ENCODE measurements around the gene EGF. TPM values are rescaled to one million over a fixed set of nuclear protein-coding genes. Genes with fewer than 3 reads are reported as not detected.

EGF gene
- polyA plus RNA-seq, 3 donors: 3.0 to 3.9 (median 3.8) TPM

DNA sequence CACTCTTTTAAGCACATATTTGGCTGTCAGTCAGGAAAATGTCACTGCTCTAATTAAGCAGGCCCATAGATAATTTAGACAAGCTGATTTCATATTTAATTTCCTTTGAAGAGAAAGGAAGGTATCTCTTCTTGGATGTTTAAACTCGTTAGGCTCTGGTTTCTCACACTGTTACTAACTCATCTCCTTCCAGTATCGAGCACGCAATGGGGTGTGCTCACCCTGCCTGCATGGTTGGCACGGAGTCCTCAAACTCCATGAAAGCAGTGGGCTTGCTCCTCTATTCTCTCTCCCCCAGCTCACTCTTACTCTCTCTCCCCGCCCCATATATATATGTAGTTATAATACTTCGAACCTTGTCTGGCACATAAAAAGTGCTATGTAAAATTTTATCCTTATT lies 76.9 kb downstream of the EGF start:
- DNase-seq (ENCODE audit: low read depth in 3 of 3, low spot score in 2 of 3): no peak

DNA sequence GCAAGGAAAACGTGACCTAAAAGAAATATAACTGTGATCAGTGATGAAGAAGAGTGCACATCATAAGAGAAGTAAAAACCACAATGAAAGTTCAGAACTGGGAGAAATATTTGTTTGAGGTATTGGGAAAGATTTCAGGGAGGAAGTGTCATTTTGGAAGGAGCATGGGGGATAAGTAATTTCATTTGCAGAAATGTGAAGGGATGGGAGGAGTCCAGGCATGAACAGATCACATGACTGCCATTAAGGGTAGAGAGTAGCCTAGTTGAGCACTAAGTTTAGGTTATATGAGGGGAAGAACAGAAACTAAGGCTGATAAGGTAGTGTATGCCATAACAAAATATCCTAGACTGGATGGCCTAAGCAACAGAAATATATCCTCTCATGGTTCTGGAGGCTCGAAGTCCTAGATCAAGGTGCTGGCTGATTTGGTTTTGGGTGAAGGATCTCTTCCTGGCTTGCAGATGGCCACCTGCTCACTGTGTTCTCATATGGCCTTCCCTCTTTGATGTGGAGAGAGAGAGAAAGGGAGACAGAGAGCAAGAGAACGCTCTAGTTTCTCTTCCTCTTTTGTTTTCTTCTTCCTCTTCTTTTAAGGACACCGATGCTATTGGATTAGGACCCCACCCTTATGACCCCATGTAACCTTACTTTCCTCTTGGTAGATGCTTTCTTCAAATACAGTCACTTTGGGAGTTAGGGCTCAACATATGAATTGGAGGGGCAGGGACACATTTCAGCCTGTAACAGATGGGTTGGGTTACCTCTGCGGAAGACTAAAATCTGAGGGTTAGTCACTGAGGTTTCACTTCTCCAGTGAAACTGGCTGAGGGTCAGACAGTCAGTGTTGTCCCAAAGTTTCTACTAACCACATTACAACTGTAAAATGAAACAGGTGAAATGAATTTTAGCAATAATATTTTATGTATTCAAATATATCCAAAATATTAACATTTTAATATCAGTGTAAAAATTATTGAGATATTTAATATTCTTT lies 77.9 kb downstream of the EGF start:
- no peak for DNase-seq (ENCODE audit: low read depth in 3 of 3, low spot score in 2 of 3)

- DNase-seq (ENCODE audit: low read depth in 3 of 3, low spot score in 2 of 3): no peak
Observed at GRCh38 chr4:109993116-109993515, 80.4 kb downstream of the EGF start.

GRCh38 chr4:109994415-109994827 lies 81.7 kb downstream of the EGF start:
- no peak for DNase-seq (ENCODE audit: low read depth in 3 of 3, low spot score in 2 of 3)

GRCh38 chr4:109996526-109996925 lies 83.8 kb downstream of the EGF start:
- DNase-seq (ENCODE audit: low read depth in 3 of 3, low spot score in 2 of 3): no peak

DNA sequence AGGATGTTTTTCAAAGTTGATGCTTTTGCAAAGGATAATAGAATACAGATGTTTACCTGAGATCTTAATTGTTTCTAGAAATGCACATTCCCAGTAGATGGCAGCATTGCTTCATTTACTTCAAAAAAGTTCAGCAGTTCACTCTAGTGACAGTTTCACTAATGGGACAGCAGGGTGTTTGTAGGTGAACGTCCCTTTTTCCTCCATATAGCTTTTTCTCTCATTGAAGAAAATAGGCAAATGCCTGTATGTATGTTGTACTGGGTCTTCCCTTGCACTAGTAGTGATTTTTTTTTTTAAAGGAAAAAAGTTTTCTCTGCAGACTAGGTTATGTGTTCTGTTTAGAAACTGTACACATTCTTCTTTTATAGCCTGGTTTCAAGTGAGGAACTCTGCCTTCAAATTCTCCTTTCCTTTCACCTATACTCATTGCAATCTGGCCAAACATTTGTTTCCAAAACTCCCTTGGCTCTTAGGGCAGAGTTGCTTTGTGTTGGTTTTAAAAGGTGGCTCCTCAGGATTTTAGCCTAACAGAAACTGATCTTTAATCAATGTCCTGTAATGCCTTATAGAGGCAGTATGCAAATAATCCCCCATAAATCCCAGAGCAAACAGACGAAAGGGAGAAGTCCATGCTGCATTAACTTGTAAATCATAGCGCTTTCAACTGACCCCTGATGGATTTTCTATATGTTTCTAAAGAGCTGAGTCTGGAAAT lies 86.3 kb downstream of the EGF start:
- no peak for DNase-seq (ENCODE audit: low read depth in 3 of 3, low spot score in 2 of 3)

GRCh38 chr4:109999585-109999912 lies 86.9 kb downstream of the EGF start:
- DNase-seq (ENCODE audit: low read depth in 3 of 3, low spot score in 2 of 3): no peak

GRCh38 chr4:110002326-110002725 lies 89.6 kb downstream of the EGF start:
- no peak for DNase-seq (ENCODE audit: low read depth in 3 of 3, low spot score in 2 of 3)

DNA sequence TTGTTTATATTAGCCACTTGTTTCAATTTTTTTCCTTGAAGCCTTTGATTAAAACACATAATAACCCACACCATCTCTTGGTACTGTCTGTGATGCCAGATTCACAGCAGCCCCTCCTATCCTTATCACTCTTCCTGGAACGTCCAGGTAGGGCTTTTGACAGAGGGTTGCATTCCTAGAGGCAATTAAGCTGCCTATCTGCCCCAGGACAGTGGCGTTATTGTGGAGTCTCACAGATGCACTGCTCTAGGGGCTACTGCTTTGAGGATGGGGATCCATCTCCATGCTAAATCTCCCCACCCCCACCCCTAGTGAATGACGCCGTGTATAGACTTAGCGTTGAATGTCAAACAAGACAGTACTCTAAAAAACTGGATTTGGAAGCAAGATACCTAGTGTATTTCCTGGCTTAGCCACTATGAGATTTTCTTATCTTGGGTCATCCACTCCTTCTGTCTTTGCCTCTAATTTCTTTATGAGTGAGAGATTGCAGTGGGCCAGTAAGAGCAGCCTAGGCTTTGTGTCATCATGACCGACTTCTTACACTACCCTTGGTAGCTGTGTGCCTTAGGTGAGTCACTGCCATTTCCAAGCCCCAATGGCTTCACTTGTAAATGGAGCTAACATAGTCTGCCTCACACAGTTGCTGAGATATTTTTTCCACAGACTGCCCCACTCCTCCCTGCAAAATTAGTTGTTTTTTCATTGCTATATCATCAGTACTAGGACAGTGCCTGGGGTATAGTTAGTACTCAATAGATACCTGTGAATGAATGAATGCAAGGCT lies 90.9 kb downstream of the EGF start:
- DNase-seq (ENCODE audit: low read depth in 3 of 3, low spot score in 2 of 3): no peak

GRCh38 chr4:110004556-110004955 lies 91.9 kb downstream of the EGF start:
- DNase-seq (ENCODE audit: low read depth in 3 of 3, low spot score in 2 of 3): no peak

GRCh38 chr4:110005461-110006056 lies 92.9 kb downstream of the EGF start:
- DNase-seq (ENCODE audit: low read depth in 3 of 3, low spot score in 2 of 3): no peak

DNA sequence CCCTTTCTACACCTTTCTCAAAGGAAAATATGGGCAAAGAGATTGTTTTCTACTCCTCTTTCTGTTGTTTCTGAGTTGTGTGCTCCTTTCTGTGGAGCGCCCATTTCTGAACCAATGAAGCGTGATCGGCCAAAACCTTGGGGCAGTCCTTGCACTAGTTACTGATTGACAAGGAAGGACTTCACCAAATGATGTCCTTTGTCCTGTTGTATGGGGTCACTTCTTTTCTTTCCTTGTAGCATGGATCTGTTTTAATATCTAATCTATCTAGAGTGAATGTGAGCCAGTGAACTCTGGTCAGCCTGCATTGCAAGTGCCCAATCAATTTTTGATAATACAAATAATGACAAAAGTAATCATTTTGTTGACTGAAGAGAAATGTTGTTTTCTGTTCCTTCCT lies 94.5 kb downstream of the EGF start:
- DNase-seq (ENCODE audit: low read depth in 3 of 3, low spot score in 2 of 3): no peak

GRCh38 chr4:110008540-110008939 lies 95.9 kb downstream of the EGF start:
- DNase-seq (ENCODE audit: low read depth in 3 of 3, low spot score in 2 of 3): no peak

GRCh38 chr4:110009550-110009949 lies 96.9 kb downstream of the EGF start:
- DNase-seq (ENCODE audit: low read depth in 3 of 3, low spot score in 2 of 3): no peak

- DNase-seq (ENCODE audit: low read depth in 3 of 3, low spot score in 2 of 3): no peak
Observed at GRCh38 chr4:110010797-110011196, 98.1 kb downstream of the EGF start.

GRCh38 chr4:110012917-110013316 lies 100.2 kb downstream of the EGF start:
- DNase-seq (ENCODE audit: low read depth in 3 of 3, low spot score in 2 of 3): no peak

GRCh38 chr4:110014233-110014632 lies 101.5 kb downstream of the EGF start:
- DNase-seq (ENCODE audit: low read depth in 3 of 3, low spot score in 2 of 3): no peak

DNA sequence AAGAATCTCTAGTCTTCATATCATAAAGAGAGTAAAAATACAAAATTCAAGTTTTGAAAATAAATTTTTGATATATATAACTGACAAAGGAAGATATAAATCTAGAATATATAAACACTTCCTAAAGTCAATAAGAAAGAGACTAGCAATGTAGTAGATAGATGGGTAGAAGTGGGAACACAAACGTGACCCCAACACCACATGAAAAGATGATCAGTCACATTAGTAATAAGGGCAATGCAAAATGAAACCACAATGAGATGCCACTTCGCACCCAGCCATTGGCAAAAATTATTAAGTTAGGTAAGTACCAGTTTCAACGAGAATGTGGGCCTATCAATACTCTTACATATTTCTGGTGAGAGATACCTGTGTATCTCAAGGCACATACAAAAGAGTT lies 106.5 kb downstream of the EGF start:
- DNase-seq (ENCODE audit: low read depth in 3 of 3, low spot score in 2 of 3): no peak

DNA sequence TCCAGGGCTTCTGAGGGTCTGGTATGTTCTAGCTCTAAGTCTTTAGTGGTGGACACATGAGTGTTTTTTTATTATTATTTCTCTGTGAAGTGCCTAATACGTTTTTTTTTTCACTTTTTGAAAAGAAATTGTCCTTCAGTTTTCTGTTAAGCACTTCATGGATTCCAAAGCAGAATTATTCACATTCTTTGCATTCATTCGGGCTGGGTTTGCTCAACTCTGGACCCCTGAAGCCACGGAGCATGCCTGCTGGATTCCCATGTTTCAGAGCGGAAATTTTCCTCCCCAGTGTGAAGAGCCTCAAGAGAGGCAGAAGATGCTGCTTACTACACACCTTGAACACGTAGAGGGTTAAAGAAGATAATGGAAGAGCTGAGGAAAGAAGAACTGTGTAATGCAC lies 107.5 kb downstream of the EGF start:
- DNase-seq (ENCODE audit: low read depth in 3 of 3, low spot score in 2 of 3): no peak

DNA sequence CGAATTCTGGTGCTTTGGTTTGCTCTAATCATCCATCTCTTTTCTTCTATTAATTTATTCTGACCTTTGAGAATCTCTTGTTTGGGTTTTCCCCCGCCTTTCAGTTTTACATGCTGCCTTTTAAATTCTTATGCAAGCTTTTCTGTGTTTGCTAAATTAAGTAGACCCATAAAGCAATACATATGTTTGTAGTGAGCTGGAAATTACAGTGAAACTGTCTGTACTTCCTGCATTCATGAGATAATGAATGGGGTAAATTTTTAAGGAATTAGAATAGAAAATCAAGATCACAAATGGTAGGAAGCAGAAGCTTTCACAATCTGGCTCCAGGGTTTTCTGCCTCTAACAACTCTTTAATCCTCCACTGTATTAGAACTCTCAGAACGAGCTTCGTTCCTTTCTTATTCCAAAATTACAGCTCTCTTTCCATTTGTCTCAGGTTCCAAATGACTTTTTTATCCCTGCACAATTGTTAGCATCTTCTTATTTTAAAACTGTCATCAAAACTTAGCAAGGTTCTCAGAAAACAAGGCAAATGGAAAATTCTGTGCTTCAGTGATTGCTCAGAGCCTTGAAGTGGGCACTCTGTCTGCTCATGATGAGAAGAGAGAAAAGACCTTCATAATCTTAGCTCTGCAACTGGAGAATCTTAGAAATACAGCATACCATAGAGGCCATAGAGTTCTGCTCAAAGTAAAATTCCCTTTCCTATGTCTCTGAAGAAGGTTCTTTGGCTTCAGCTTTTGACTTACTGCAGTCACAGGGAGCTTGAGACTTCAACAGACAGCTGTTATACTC lies 108.2 kb downstream of the EGF start:
- no peak for DNase-seq (ENCODE audit: low read depth in 3 of 3, low spot score in 2 of 3)
